Hindlimb muscle (tissue), 1 donor: ENCODE data around the gene UBTD2. TPM values are rescaled to one million over a fixed set of nuclear protein-coding genes. Genes with fewer than 3 reads are reported as not detected.

ENCODE experiments used
- DNase-seq: peaks from one replicate; pipeline ENCODE4 v3.0.0-alpha.2; 2013
- polyA plus RNA-seq: library from polyadenylated mRNA; unstranded; fragments of 120-200 nt; gene quantifications from one replicate; pipeline ENCODE4 v1.2.1, GENCODE V29; 2013; ENCODE audit not compliant: insufficient read length

The UBTD2 gene
- polyA plus RNA-seq, 1 donor = 55.2 TPM

GRCh38 chr5:172193872-172194271, 89.7 kb downstream of the UBTD2 start, which contains the start of gene EFCAB9:
Gene EFCAB9 (plus strand): TSS chr5:172194172. CDS start chr5:172194173, 1 bp downstream.
- DNase-seq = no peak

- no peak for DNase-seq
Observed at GRCh38 chr5:172189693-172190296, 93.8 kb downstream of the UBTD2 start.

GRCh38 chr5:172188893-172189692, 94.5 kb downstream of the UBTD2 start:
- no peak for DNase-seq

GRCh38 chr5:172188033-172188892, 95.3 kb downstream of the UBTD2 start, which contains the start of gene STK10:
Gene STK10 (minus strand): TSS chr5:172188224. CDS start chr5:172188042, 182 bp downstream.
- DNase-seq = peak; percentile 92

- DNase-seq = peak; percentile 39
Observed at GRCh38 chr5:172187118-172188032, 96.2 kb downstream of the UBTD2 start.

GRCh38 chr5:172186114-172186695, 97.4 kb downstream of the UBTD2 start:
- no peak for DNase-seq

- no peak for DNase-seq
Observed at GRCh38 chr5:172185096-172185461, 98.5 kb downstream of the UBTD2 start.

GRCh38 chr5:172183881-172184280, 99.7 kb downstream of the UBTD2 start:
- DNase-seq = no peak

GRCh38 chr5:172182291-172182690, 101.3 kb downstream of the UBTD2 start:
- no peak for DNase-seq

- no peak for DNase-seq
Observed at GRCh38 chr5:172180936-172181335, 102.6 kb downstream of the UBTD2 start.

- peak; percentile 45 for DNase-seq
Observed at GRCh38 chr5:172178991-172179989, 104.3 kb downstream of the UBTD2 start.

- no peak for DNase-seq
Observed at GRCh38 chr5:172178301-172178987, 105.1 kb downstream of the UBTD2 start.

- no peak for DNase-seq
Observed at GRCh38 chr5:172177176-172177575, 106.4 kb downstream of the UBTD2 start.

- DNase-seq = no peak
Observed at GRCh38 chr5:172175263-172175719, 108.3 kb downstream of the UBTD2 start.

- DNase-seq = no peak
Observed at GRCh38 chr5:172173564-172174153, 109.9 kb downstream of the UBTD2 start.

- no peak for DNase-seq
Observed at GRCh38 chr5:172172912-172173563, 110.5 kb downstream of the UBTD2 start.

- no peak for DNase-seq
Observed at GRCh38 chr5:172171118-172171517, 112.4 kb downstream of the UBTD2 start.

GRCh38 chr5:172170251-172170701, 113.3 kb downstream of the UBTD2 start:
- no peak for DNase-seq
